Raji (cell line): ENCODE data around the gene FZD1.

ENCODE experiments used
- POLR2A ChIP-seq: IDR thresholded peaks from 2 replicates; pipeline ENCODE4 v1.6.1; 2011; ENCODE audit warnings: low read depth, low read length, control low read depth; ENCODE audit not compliant: insufficient read depth

The FZD1 gene

DNA sequence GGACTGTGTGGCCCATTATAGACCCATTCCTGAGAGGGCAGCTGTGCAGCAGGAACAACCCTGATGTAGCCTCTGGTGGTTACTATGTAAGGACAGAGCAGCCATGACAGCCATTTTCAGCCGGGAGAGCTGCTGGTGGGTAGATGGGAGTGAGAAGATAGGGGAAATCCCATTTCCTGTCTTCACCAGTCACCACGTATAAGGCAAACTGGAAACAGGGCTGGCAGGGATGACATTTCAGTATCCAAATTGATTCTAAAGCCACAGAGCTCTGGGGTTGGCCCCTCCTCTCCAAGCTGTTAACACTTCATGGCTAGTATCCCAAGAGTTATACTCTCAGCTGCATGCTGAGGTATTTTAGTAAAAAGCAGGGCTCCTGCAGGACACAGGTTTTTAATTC is 15.2 kb upstream of the FZD1 start:
- TF ChIP-seq POLR2A: no peak

- no peak for TF ChIP-seq POLR2A
Observed at GRCh38 chr7:91249506-91250233, 14.6 kb upstream of the FZD1 start.

DNA sequence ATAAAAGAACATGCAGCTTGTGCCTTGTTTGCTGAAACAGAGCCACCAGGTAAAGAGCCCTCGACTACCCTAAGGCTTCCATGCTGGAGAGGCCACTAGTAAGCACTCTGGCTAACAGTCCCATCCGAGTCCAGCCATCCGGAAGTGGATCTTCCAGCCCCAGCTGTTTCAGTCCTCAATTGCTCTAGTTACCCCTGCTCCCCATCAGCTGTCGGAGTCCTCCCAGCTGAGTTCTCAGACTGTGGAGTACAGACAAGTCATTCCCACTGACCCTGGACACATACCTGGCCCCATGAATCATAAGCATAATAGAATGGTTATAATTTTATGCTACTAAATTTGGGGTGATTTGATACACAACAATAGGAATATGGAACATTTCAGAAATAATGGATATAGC is 13.5 kb upstream of the FZD1 start:
- TF ChIP-seq POLR2A: no peak

DNA sequence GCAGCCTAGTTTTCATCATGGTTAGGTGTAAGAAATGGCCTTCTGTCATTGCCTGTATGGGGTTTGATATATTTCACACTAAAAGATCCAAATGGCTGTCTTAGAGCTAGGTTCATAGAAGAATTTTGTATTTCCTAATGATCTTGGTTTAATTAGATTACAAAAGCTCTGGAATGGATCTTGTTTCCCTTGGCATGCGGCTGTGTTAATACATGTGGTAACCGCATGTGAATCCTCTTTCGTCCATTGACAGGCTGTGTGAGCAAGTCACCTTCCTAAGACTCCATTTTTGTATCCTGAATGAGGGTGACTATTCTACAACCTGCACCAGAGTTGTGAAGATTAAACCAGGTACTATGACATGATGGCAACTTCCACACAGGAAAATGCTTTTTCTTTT is 12.4 kb upstream of the FZD1 start:
- no peak for TF ChIP-seq POLR2A

- no peak for TF ChIP-seq POLR2A
Observed at GRCh38 chr7:91263384-91264045, 718 bp upstream of the FZD1 start.

DNA sequence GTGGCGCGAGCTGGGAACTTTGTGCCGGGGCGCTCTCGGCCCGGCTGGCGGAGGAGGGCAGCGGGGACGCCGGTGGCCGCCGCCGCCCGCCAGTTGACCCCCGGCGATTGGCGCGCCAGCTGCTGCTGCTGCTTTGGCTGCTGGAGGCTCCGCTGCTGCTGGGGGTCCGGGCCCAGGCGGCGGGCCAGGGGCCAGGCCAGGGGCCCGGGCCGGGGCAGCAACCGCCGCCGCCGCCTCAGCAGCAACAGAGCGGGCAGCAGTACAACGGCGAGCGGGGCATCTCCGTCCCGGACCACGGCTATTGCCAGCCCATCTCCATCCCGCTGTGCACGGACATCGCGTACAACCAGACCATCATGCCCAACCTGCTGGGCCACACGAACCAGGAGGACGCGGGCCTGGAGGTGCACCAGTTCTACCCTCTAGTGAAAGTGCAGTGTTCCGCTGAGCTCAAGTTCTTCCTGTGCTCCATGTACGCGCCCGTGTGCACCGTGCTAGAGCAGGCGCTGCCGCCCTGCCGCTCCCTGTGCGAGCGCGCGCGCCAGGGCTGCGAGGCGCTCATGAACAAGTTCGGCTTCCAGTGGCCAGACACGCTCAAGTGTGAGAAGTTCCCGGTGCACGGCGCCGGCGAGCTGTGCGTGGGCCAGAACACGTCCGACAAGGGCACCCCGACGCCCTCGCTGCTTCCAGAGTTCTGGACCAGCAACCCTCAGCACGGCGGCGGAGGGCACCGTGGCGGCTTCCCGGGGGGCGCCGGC is 870 bp downstream of the FZD1 start:
- TF ChIP-seq POLR2A: no peak

DNA sequence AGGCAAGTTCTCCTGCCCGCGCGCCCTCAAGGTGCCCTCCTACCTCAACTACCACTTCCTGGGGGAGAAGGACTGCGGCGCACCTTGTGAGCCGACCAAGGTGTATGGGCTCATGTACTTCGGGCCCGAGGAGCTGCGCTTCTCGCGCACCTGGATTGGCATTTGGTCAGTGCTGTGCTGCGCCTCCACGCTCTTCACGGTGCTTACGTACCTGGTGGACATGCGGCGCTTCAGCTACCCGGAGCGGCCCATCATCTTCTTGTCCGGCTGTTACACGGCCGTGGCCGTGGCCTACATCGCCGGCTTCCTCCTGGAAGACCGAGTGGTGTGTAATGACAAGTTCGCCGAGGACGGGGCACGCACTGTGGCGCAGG is 1.4 kb downstream of the FZD1 start:
- TF ChIP-seq POLR2A: no peak

- TF ChIP-seq POLR2A: no peak
Observed at GRCh38 chr7:91266067-91266688, 1.9 kb downstream of the FZD1 start.

GRCh38 chr7:91266689-91267090 is 2.5 kb downstream of the FZD1 start:
- TF ChIP-seq POLR2A: no peak

DNA sequence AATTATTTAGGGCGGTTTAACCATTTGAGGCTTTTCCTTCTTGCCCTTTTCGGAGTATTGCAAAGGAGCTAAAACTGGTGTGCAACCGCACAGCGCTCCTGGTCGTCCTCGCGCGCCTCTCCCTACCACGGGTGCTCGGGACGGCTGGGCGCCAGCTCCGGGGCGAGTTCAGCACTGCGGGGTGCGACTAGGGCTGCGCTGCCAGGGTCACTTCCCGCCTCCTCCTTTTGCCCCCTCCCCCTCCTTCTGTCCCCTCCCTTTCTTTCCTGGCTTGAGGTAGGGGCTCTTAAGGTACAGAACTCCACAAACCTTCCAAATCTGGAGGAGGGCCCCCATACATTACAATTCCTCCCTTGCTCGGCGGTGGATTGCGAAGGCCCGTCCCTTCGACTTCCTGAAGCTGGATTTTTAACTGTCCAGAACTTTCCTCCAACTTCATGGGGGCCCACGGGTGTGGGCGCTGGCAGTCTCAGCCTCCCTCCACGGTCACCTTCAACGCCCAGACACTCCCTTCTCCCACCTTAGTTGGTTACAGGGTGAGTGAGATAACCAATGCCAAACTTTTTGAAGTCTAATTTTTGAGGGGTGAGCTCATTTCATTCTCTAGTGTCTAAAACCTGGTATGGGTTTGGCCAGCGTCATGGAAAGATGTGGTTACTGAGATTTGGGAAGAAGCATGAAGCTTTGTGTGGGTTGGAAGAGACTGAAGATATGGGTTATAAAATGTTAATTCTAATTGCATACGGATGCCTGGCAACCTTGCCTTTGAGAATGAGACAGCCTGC is 3.1 kb downstream of the FZD1 start:
- TF ChIP-seq POLR2A: no peak

DNA sequence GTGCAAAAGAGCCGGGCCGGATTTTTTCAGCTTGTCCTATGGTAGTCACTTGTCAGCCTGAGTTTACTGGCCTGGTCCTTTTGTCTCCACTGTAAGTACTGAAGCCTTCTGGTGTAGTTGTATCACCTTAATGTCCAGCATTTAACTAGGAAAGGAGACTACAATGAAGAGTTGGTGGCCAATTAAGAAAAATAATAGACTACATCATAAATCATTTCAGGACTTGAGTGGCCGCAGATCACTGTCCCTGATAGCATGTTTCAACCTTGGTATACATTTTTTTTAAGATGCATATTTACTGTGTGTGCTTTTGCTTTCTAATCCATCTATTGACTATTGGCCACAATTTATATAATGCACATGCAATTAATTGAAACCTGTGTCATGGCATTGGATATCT is 6.1 kb downstream of the FZD1 start:
- no peak for TF ChIP-seq POLR2A

- no peak for TF ChIP-seq POLR2A
Observed at GRCh38 chr7:91276909-91277308, 12.7 kb downstream of the FZD1 start.

DNA sequence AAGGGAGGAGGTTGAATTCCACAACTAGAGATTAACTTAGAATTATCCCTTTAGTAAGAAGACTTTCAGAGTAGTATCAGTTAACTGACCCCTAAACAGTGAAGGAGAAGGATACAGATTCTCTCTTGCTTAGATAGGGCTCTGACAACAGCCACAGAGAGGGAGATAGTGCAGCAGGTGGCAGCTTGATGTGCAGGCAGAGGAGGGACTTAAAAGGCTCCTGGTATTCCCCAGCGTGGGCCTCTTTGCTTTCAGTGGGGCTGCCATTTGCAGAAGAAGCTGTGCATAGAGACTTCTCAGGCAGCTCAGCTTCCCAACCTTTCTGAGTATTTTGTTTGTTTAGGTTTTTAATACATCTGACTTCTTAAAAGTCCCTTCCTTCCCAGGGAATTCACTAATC is 16.0 kb downstream of the FZD1 start:
- no peak for TF ChIP-seq POLR2A

GRCh38 chr7:91280604-91281003 is 16.4 kb downstream of the FZD1 start:
- no peak for TF ChIP-seq POLR2A

- no peak for TF ChIP-seq POLR2A
Observed at GRCh38 chr7:91285696-91286355, 21.6 kb downstream of the FZD1 start.

GRCh38 chr7:91286432-91286831 is 22.2 kb downstream of the FZD1 start:
- TF ChIP-seq POLR2A: no peak
